HEK293 (cell line): Measurements from ENCODE around the gene DHRS4L2.
"Not testable (repeated sequence)": the region's sequence is repeated elsewhere in the genome, so short reads cannot be mapped to it uniquely, and the experiment has no call there.

Source experiments
- CTCF ChIA-PET: fragments of 350-600 bp; formaldehyde crosslinking; extraction: SDS; loops from one replicate; lab custom pipeline; 2021; ENCODE audit warnings: antibody characterized with exemption; lab: Yijun Ruan, JAX
- POLR2A ChIA-PET: fragments of 300-600 bp; formaldehyde crosslinking; extraction: SDS; loops from one replicate; lab custom pipeline; 2020; ENCODE audit warnings: antibody characterized with exemption, inconsistent platforms; lab: Yijun Ruan, JAX
- H3K27ac ChIP-seq: fragments of 200-500 bp; sonication (Bioruptor generic); 2 replicates; pipeline ENCODE4 v1.5.1; 2014; ENCODE audit warnings: low read depth, low read length, control low read depth, inconsistent platforms; ENCODE audit errors: extremely low read depth
- H3K36me3 ChIP-seq, 2 experiments: fragments of 200-500 bp in 1 of 2; sonication (Bioruptor generic) in 1 of 2; 1 replicate in 1 of 2; 2 replicates in 1 of 2; pipeline ENCODE4 v1.5.1; 2014 to 2017; ENCODE audit warnings: inconsistent platforms in 2 of 2, low read length in 2 of 2; ENCODE audit not compliant: control insufficient read depth in 2 of 2, insufficient read depth in 1 of 2
- H3K4me1 ChIP-seq: fragments of 200-500 bp; sonication (Bioruptor generic); 2 replicates; pipeline ENCODE4 v1.5.1; 2014; ENCODE audit warnings: mild to moderate bottlenecking, low read length, inconsistent platforms; ENCODE audit not compliant: control insufficient read depth, insufficient read depth
- H3K4me3 ChIP-seq: 2 replicates; pipeline ENCODE4 v1.5.1; 2011; ENCODE audit warnings: low read depth, mild to moderate bottlenecking, control low read depth, low read length, moderate library complexity
- H3K9me3 ChIP-seq: fragments of 200-500 bp; sonication (Bioruptor generic); 2 replicates; pipeline ENCODE4 v1.5.1; 2014; ENCODE audit warnings: low read depth, low read length, inconsistent platforms; ENCODE audit not compliant: control insufficient read depth, insufficient read depth
- ATF2 ChIP-seq: fragments of 450-650 bp; formaldehyde crosslinking; IDR thresholded peaks from 2 replicates; pipeline ENCODE4 v1.5.1; 2016; ENCODE audit warnings: missing biosample characterization, missing genetic modification characterization, low read depth
- EGR2 ChIP-seq: fragments of 450-650 bp; formaldehyde crosslinking; IDR thresholded peaks from 2 replicates; pipeline ENCODE4 v1.5.1; 2016; ENCODE audit warnings: low read depth, missing biosample characterization, missing genetic modification characterization
- ELK4 ChIP-seq: IDR thresholded peaks from 2 replicates; pipeline ENCODE4 v1.6.1; 2011; ENCODE audit warnings: mild to moderate bottlenecking, low read depth, low read length, borderline replicate concordance
- REPIN1 ChIP-seq: fragments of 450-650 bp; formaldehyde crosslinking; IDR thresholded peaks from 2 replicates; pipeline ENCODE4 v1.5.1; 2017; ENCODE audit warnings: missing biosample characterization, missing genetic modification characterization, low read depth
- SP3 ChIP-seq: fragments of 450-650 bp; formaldehyde crosslinking; IDR thresholded peaks from 2 replicates; pipeline ENCODE4 v1.5.1; 2016; ENCODE audit warnings: missing biosample characterization, missing genetic modification characterization
- SP7 ChIP-seq: fragments of 450-650 bp; formaldehyde crosslinking; IDR thresholded peaks from 2 replicates; pipeline ENCODE4 v1.5.1; 2016; ENCODE audit warnings: missing biosample characterization, missing genetic modification characterization
- ZFP3 ChIP-seq: fragments of 450-650 bp; formaldehyde crosslinking; IDR thresholded peaks from 2 replicates; pipeline ENCODE4 v1.5.1; 2016; ENCODE audit warnings: low read depth, missing biosample characterization, missing genetic modification characterization
- ZFP37 ChIP-seq: fragments of 450-650 bp; formaldehyde crosslinking; IDR thresholded peaks from 2 replicates; pipeline ENCODE4 v1.5.1; 2016; ENCODE audit warnings: missing biosample characterization, missing genetic modification characterization
- ZNF146 ChIP-seq: fragments of 450-650 bp; formaldehyde crosslinking; IDR thresholded peaks from 2 replicates; pipeline ENCODE4 v1.5.1; 2016; ENCODE audit warnings: missing biosample characterization, missing genetic modification characterization
- ZNF169 ChIP-seq: fragments of 450-650 bp; formaldehyde crosslinking; IDR thresholded peaks from 2 replicates; pipeline ENCODE4 v1.5.1; 2016; ENCODE audit warnings: missing biosample characterization, missing genetic modification characterization
- ZNF239 ChIP-seq: fragments of 450-650 bp; formaldehyde crosslinking; IDR thresholded peaks from 2 replicates; pipeline ENCODE4 v1.5.1; 2016; ENCODE audit warnings: missing biosample characterization, missing genetic modification characterization
- ZNF280D ChIP-seq: fragments of 450-650 bp; formaldehyde crosslinking; IDR thresholded peaks from 2 replicates; pipeline ENCODE4 v1.5.1; 2016; ENCODE audit warnings: missing biosample characterization, missing genetic modification characterization
- ZNF362 ChIP-seq: fragments of 450-650 bp; formaldehyde crosslinking; IDR thresholded peaks from 2 replicates; pipeline ENCODE4 v1.5.1; 2016; ENCODE audit warnings: missing biosample characterization, missing genetic modification characterization
- ZNF398 ChIP-seq: fragments of 450-650 bp; formaldehyde crosslinking; IDR thresholded peaks from 2 replicates; pipeline ENCODE4 v1.5.1; 2017; ENCODE audit warnings: missing biosample characterization, missing genetic modification characterization
- ZNF433 ChIP-seq: fragments of 450-650 bp; formaldehyde crosslinking; IDR thresholded peaks from 2 replicates; pipeline ENCODE4 v1.5.1; 2016; ENCODE audit warnings: missing biosample characterization, missing genetic modification characterization, low read depth
- ZNF473 ChIP-seq: fragments of 450-650 bp; formaldehyde crosslinking; IDR thresholded peaks from 2 replicates; pipeline ENCODE4 v1.5.1; 2017; ENCODE audit warnings: missing biosample characterization, missing genetic modification characterization
- ZNF544 ChIP-seq: fragments of 450-650 bp; formaldehyde crosslinking; IDR thresholded peaks from 2 replicates; pipeline ENCODE4 v1.5.0; 2017; ENCODE audit warnings: missing biosample characterization, missing genetic modification characterization
- ZNF658 ChIP-seq: fragments of 450-650 bp; formaldehyde crosslinking; IDR thresholded peaks from 2 replicates; pipeline ENCODE4; 2016; ENCODE audit warnings: missing biosample characterization, missing genetic modification characterization
- ZNF830 ChIP-seq: fragments of 450-650 bp; IDR thresholded peaks from 2 replicates; pipeline ENCODE4 v1.5.0; 2018; ENCODE audit warnings: missing biosample characterization, missing genetic modification characterization, low read depth, mild to moderate bottlenecking, moderate library complexity

Gene DHRS4L2

GRCh38 chr14:24036963-24037657 is 48.4 kb downstream of the DHRS4L2 start:
- not testable (repeated sequence) for H3K4me3 ChIP-seq, H3K9me3 ChIP-seq, H3K4me1 ChIP-seq, H3K36me3 ChIP-seq
- ChIA-PET CTCF (interaction anchor here (0.8 kb wide), 1 partner anchor 13 kb away, joined by 4 read pairs; no protein-coding TSS in a partner anchor), POLR2A (interaction anchor here (1.0 to 1.2 kb wide), 2 partner anchors 45 to 158 kb away, joined by 3 to 4 read pairs; partner anchors contain the start of gene TM9SF1)
- 0 out of 2 replicates have a peak, but pooled peaks have one; percentile 3 for TF ChIP-seq ZFP37
- peak overlapping the region; percentile 80; the same call in 1 of the 2 replicates for H3K27ac ChIP-seq

GRCh38 chr14:24037658-24038037 is 48.9 kb downstream of the DHRS4L2 start:
- CTCF ChIA-PET: interaction anchor here (0.9 kb wide), 1 partner anchor 123 kb away, joined by 3 read pairs; the partner anchor contains the start of gene IRF9
- POLR2A ChIA-PET: no interaction called here
- Histone ChIP-seq H3K4me3 (no peak overlapping the region), H3K36me3 (no peaks in the 10 kb centered on the region), H3K9me3 (no peaks in the 10 kb centered on the region), H3K27ac (no peak overlapping the region), H3K4me1 (no peaks in the 10 kb centered on the region)
- no peak for TF ChIP-seq SP3
- TF ChIP-seq ZNF239 (tag by site-specific recombination): no peak
- TF ChIP-seq SP7: no peak
- TF ChIP-seq REPIN1 (tag by site-specific recombination): no peak
- no peak for TF ChIP-seq ZNF830 (tag by site-specific recombination)
- TF ChIP-seq ZNF658 (tag by site-specific recombination): no peak
- TF ChIP-seq EGR2 (tag by site-specific recombination): no peak
- TF ChIP-seq ZNF544: no peak
- no peak for TF ChIP-seq ZNF280D (tag by site-specific recombination)

- TF ChIP-seq ZNF362 (tag by site-specific recombination) (no peak), ZNF169 (tag by site-specific recombination) (no peak)
- H3K4me1 ChIP-seq: no peaks in the 10 kb centered on the region
- no peaks in the 10 kb centered on the region for H3K36me3 ChIP-seq
- H3K4me3 ChIP-seq: no peak overlapping the region
- H3K27ac ChIP-seq: no peak overlapping the region
- POLR2A ChIA-PET: no interaction called here
- H3K9me3 ChIP-seq: no peaks in the 10 kb centered on the region
- CTCF ChIA-PET: interaction anchor here (0.6 to 1.1 kb wide), 3 partner anchors 36 to 767 kb away, joined by 3 to 4 read pairs (median 3); partner anchors contain the start of gene IRF9
Measured at GRCh38 chr14:24038686-24039085, 50.0 kb downstream of the DHRS4L2 start.

GRCh38 chr14:24040692-24041091 is 52.0 kb downstream of the DHRS4L2 start:
- Histone ChIP-seq H3K9me3 (no peaks in the 10 kb centered on the region), H3K27ac (no peak overlapping the region), H3K4me1 (no peaks in the 10 kb centered on the region), H3K4me3 (no peak overlapping the region), H3K36me3 (no peaks in the 10 kb centered on the region)
- ChIA-PET POLR2A (no interaction called here), CTCF (no interaction called here)
- TF ChIP-seq ATF2 (tag by site-specific recombination): no peak
- TF ChIP-seq ZNF398 (tag by site-specific recombination): no peak
- TF ChIP-seq ZNF146 (tag by site-specific recombination): no peak
- no peak for TF ChIP-seq ELK4
- TF ChIP-seq ZNF433: no peak
- TF ChIP-seq ZNF473 (tag by site-specific recombination): no peak
- TF ChIP-seq ZFP3 (tag by site-specific recombination): no peak
